Esophagus squamous epithelium (tissue), 4 donors: Measurements from ENCODE around the gene LAMTOR4.

Experiments used
- POLR2A ChIP-seq, 4 donors: fragments of 450-650 bp; IDR thresholded peaks; one replicate each; pipeline ENCODE4 v1.6.1; 2017; ENCODE audit warnings: antibody characterized with exemption in 4 of 4, mild to moderate bottlenecking in 4 of 4, moderate library complexity in 3 of 4
- TF ChIP-seq, protein P1 (sequence below), 6 experiments: fragments of 450-650 bp in 4 of 6; fragments of 200-600 bp in 2 of 6; sonication (generic) in 2 of 6; IDR thresholded peaks; one replicate each; pipeline ENCODE4 v1.5.1; 2016 to 2019; ENCODE audit warnings: antibody characterized with exemption in 6 of 6, mild to moderate bottlenecking in 4 of 6, moderate library complexity in 4 of 6

DNA sequence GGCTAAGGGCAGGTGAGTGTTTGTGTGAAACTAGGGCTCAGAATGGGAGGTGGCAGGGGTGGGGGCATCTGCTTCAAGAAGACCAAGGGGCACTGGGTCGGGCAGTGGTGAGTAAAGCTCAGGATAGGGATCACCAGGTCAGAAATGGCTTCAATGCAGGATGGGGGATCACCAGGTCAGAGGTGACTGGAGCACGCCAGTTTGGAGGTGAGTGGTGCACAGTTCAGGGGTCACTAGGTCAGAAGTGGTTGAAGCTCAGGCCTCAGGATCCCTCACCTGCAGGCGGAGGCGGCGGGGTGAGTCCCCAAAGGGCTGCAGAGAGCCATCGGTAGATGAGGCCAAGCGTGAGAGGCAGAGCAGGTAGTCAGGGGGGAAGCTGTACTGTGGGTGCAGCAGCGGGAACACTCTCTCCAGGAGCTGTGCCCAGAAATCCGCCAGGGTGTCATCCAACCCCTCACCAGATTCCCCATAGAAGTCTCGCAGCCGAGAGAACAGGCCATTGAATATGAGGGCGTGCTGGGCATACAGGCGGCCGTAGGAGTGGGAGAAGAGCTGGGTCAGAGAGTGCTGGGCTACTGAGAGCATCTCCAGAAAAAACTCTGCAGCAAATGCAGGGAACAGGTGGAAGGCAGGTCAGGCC, 26.7 kb downstream of the LAMTOR4 start:
- TF ChIP-seq, protein P1, sequence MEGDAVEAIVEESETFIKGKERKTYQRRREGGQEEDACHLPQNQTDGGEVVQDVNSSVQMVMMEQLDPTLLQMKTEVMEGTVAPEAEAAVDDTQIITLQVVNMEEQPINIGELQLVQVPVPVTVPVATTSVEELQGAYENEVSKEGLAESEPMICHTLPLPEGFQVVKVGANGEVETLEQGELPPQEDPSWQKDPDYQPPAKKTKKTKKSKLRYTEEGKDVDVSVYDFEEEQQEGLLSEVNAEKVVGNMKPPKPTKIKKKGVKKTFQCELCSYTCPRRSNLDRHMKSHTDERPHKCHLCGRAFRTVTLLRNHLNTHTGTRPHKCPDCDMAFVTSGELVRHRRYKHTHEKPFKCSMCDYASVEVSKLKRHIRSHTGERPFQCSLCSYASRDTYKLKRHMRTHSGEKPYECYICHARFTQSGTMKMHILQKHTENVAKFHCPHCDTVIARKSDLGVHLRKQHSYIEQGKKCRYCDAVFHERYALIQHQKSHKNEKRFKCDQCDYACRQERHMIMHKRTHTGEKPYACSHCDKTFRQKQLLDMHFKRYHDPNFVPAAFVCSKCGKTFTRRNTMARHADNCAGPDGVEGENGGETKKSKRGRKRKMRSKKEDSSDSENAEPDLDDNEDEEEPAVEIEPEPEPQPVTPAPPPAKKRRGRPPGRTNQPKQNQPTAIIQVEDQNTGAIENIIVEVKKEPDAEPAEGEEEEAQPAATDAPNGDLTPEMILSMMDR (IDR thresholded peaks at IDR 0.05), result no peak
- no peak for TF ChIP-seq POLR2A (IDR thresholded peaks at IDR 0.05)
